Calu3 (cell line): ENCODE results near the gene PIGQ. TPM values are rescaled to one million over a fixed set of nuclear protein-coding genes. Genes with fewer than 3 reads are reported as not detected.

Experiments used
- BruUV-seq: library from RNA; stranded (reverse); fragments of 400-500 nt; replicated peaks from 2 replicates; lab custom pipeline; 2021; lab: Mats Ljungman, UMichigan
- CTCF ChIA-PET: fragments of 300-600 bp; sonication (Branson Sonifier 250); formaldehyde crosslinking; loops from one replicate; lab custom pipeline; 2022; ENCODE audit warnings: antibody characterized with exemption; lab: Charles Lee
- DNase-seq: peaks from one replicate; pipeline ENCODE4 v3.0.0; 2022
- H3K27ac Mint-ChIP-seq: one replicate; pipeline ENCODE4 v1.8.0; 2022; ENCODE audit warnings: mixed read lengths; ENCODE audit not compliant: unreplicated experiment
- H3K27me3 Mint-ChIP-seq: one replicate; pipeline ENCODE4 v1.8.0; 2022; ENCODE audit warnings: mixed read lengths; ENCODE audit not compliant: unreplicated experiment
- H3K36me3 Mint-ChIP-seq: one replicate; pipeline ENCODE4 v1.8.0; 2022; ENCODE audit warnings: mild to moderate bottlenecking, moderate library complexity, mixed read lengths; ENCODE audit not compliant: insufficient read depth, unreplicated experiment
- H3K4me1 Mint-ChIP-seq: one replicate; pipeline ENCODE4 v1.8.0; 2022; ENCODE audit warnings: mild to moderate bottlenecking, low read depth, mixed read lengths; ENCODE audit not compliant: unreplicated experiment
- H3K4me3 Mint-ChIP-seq: one replicate; pipeline ENCODE4 v1.8.0; 2022; ENCODE audit warnings: mild to moderate bottlenecking, low read depth, moderate library complexity, mixed read lengths; ENCODE audit not compliant: unreplicated experiment
- H3K9me3 Mint-ChIP-seq: one replicate; pipeline ENCODE4 v1.8.0; 2022; ENCODE audit warnings: low read depth, mixed read lengths; ENCODE audit not compliant: unreplicated experiment
- CTCF ChIP-seq: fragments of 200-600 bp; IDR thresholded peaks from one replicate; pipeline ENCODE4 v1.8.0; 2022; ENCODE audit warnings: antibody characterized with exemption; ENCODE audit not compliant: unreplicated experiment
- intact Hi-C: fragments of 100-400 bp; cut with micrococcal nuclease; formaldehyde crosslinking; loops from one replicate; pipeline ENCODE4 v1.10.0; 2022; ENCODE audit not compliant: unreplicated experiment
- total RNA-seq: library from RNA; stranded (reverse); gene quantifications from 2 replicates; pipeline ENCODE4 v1.2.3, GENCODE V29; 2022

PIGQ gene
- total RNA-seq, 1 experiment from 2014 or later, result 101 TPM

- CTCF ChIA-PET, result no interaction called here
- no peak for TF ChIP-seq CTCF
- H3K36me3 Mint-ChIP-seq, result peaks cover 6% of the 10 kb centered on the region
- no peak overlapping the region for H3K4me3 Mint-ChIP-seq
- intact Hi-C loops, result no loop called here
- H3K9me3 Mint-ChIP-seq, result peaks cover 6% of the 10 kb centered on the region
- no peak overlapping the region for H3K27ac Mint-ChIP-seq
- no peak for DNase-seq
- H3K4me1 Mint-ChIP-seq, result peaks cover 7% of the 10 kb centered on the region
- no TSS peak for BruUV-seq
- no peaks in the 10 kb centered on the region for H3K27me3 Mint-ChIP-seq
Observed at GRCh38 chr16:606656-607307, 37.0 kb downstream of the PIGQ start.

GRCh38 chr16:608019-608418, 38.3 kb downstream of the PIGQ start:
- peaks cover 7% of the 10 kb centered on the region for H3K4me1 Mint-ChIP-seq
- CTCF ChIA-PET, result interaction anchor here (0.5 kb wide), 1 partner anchor 207 kb away, joined by 3 read pairs; no protein-coding TSS in a partner anchor
- DNase-seq, result no peak
- intact Hi-C loops, result no loop called here
- BruUV-seq, result no TSS peak
- no peak overlapping the region for H3K27ac Mint-ChIP-seq
- no peak overlapping the region for H3K4me3 Mint-ChIP-seq
- no peaks in the 10 kb centered on the region for H3K27me3 Mint-ChIP-seq
- peaks cover 6% of the 10 kb centered on the region for H3K36me3 Mint-ChIP-seq
- no peak for TF ChIP-seq CTCF
- peaks cover 6% of the 10 kb centered on the region for H3K9me3 Mint-ChIP-seq

DNA sequence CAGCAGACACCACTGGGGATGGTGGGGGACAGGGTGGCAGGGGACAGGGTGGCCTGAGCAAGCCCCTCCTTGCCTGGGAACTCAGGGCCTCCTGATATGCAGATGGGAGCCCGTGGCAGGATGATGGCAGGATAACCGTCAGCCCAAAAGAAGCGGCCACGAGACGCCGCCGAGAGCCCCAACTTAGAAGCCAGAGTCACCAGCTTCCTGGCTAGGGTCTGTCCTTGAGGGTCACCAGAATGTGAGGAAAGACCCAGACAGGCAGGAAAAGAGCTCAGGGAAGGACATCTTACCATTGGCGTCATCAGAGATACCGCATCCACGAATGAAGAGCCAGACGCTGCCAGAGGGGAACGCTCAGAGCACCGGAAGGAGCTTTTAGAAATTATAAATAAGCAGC, 39.5 kb downstream of the PIGQ start:
- no peak for TF ChIP-seq CTCF
- BruUV-seq, result no TSS peak
- DNase-seq, result no peak
- H3K9me3 Mint-ChIP-seq, result peaks cover 6% of the 10 kb centered on the region
- CTCF ChIA-PET, result interaction anchor here (0.5 kb wide), 1 partner anchor 12 kb away, joined by 4 read pairs; no protein-coding TSS in a partner anchor
- peaks cover 15% of the 10 kb centered on the region for H3K36me3 Mint-ChIP-seq
- no peak overlapping the region for H3K27ac Mint-ChIP-seq
- no peak overlapping the region for H3K4me3 Mint-ChIP-seq
- H3K4me1 Mint-ChIP-seq, result peaks cover 7% of the 10 kb centered on the region
- intact Hi-C loops, result no loop called here
- H3K27me3 Mint-ChIP-seq, result no peaks in the 10 kb centered on the region

- Mint-ChIP-seq H3K4me1 (peaks cover 7% of the 10 kb centered on the region), H3K36me3 (peaks cover 15% of the 10 kb centered on the region), H3K27me3 (no peaks in the 10 kb centered on the region), H3K27ac (no peak overlapping the region), H3K9me3 (peaks cover 6% of the 10 kb centered on the region), H3K4me3 (no peak overlapping the region)
- no TSS peak for BruUV-seq
- no peak for TF ChIP-seq CTCF
- CTCF ChIA-PET, result no interaction called here
- DNase-seq, result no peak
- intact Hi-C loops, result no loop called here
Observed at GRCh38 chr16:609984-610383, 40.2 kb downstream of the PIGQ start.
